ENCODE results near the gene TASOR2. TPM values are rescaled to one million over a fixed set of nuclear protein-coding genes. Genes with fewer than 3 reads are reported as not detected.

Gene TASOR2
- total RNA-seq, 1 donor from 2014 or later, result 62.6 TPM

GRCh38 chr10:5697342-5697741 lies 12.7 kb downstream of the TASOR2 start:
- Mint-ChIP-seq H3K9me3 (ENCODE audit: low read depth) (no peaks in the 10 kb centered on the region), H3K27ac (ENCODE audit: unreplicated experiment) (no peak overlapping the region), H3K36me3 (ENCODE audit: low read depth) (no peaks in the 10 kb centered on the region), H3K27me3 (ENCODE audit: low read depth) (no peaks in the 10 kb centered on the region), H3K4me3 (ENCODE audit: unreplicated experiment) (no peak overlapping the region), H3K4me1 (ENCODE audit: low read depth) (peaks cover 17% of the 10 kb centered on the region)
- TF ChIP-seq, protein P1, sequence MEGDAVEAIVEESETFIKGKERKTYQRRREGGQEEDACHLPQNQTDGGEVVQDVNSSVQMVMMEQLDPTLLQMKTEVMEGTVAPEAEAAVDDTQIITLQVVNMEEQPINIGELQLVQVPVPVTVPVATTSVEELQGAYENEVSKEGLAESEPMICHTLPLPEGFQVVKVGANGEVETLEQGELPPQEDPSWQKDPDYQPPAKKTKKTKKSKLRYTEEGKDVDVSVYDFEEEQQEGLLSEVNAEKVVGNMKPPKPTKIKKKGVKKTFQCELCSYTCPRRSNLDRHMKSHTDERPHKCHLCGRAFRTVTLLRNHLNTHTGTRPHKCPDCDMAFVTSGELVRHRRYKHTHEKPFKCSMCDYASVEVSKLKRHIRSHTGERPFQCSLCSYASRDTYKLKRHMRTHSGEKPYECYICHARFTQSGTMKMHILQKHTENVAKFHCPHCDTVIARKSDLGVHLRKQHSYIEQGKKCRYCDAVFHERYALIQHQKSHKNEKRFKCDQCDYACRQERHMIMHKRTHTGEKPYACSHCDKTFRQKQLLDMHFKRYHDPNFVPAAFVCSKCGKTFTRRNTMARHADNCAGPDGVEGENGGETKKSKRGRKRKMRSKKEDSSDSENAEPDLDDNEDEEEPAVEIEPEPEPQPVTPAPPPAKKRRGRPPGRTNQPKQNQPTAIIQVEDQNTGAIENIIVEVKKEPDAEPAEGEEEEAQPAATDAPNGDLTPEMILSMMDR (IDR thresholded peaks at IDR 0.05), result no peak
- no peak for DNase-seq (ENCODE audit: low spot score)

DNA sequence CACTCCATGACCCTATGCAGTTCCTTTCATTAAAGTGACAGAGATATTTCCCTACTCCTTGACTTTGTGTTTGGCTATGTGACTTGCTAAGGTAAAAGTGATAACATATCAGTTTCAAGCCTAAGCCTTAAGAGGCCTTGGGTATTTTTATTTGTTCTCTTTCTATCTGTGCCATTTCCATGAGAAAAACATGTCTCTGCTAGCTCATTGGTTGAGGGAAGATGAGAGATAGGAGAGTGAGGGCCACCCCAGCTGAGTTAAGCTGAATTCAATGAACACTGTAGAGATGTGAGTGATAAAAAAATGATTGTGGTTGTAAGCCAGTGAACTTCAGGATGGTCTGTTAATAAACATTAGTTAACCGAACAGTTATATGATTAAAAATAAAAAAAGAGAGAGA lies 13.4 kb downstream of the TASOR2 start:
- Mint-ChIP-seq H3K4me3 (ENCODE audit: unreplicated experiment) (no peak overlapping the region), H3K4me1 (ENCODE audit: low read depth) (peaks cover 13% of the 10 kb centered on the region), H3K36me3 (ENCODE audit: low read depth) (no peaks in the 10 kb centered on the region), H3K27me3 (ENCODE audit: low read depth) (no peaks in the 10 kb centered on the region), H3K9me3 (ENCODE audit: low read depth) (no peaks in the 10 kb centered on the region), H3K27ac (ENCODE audit: unreplicated experiment) (no peak overlapping the region)
- TF ChIP-seq, protein P1 (IDR thresholded peaks at IDR 0.05), result no peak
- no peak for DNase-seq (ENCODE audit: low spot score)

DNA sequence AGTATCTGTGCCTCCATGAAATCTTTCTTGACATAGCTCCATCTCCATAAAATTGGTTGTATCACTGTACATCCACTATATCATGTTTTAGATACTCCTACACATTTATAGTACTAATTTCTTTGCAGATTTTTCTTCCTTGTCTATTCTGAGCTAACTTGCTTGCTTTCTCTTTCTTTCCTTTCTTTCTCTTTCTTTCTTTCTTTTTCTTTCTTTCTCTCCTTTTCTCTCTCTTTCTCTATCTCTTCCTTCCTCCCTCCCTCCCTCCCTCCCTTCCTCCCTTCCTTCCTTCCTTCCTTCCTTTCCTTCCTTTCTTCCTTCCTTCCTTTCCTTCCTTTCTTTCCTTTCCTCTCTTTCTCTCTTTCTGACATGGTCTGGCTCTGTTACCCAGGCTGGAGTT lies 23.7 kb downstream of the TASOR2 start:
- Mint-ChIP-seq H3K4me3 (ENCODE audit: unreplicated experiment) (no peak overlapping the region), H3K27ac (ENCODE audit: unreplicated experiment) (no peak overlapping the region), H3K27me3 (ENCODE audit: low read depth) (no peaks in the 10 kb centered on the region), H3K36me3 (ENCODE audit: low read depth) (no peaks in the 10 kb centered on the region), H3K4me1 (ENCODE audit: low read depth) (peaks cover 29% of the 10 kb centered on the region), H3K9me3 (ENCODE audit: low read depth) (no peaks in the 10 kb centered on the region)
- no peak for DNase-seq (ENCODE audit: low spot score)
- TF ChIP-seq, protein P1 (IDR thresholded peaks at IDR 0.05), result no peak

DNA sequence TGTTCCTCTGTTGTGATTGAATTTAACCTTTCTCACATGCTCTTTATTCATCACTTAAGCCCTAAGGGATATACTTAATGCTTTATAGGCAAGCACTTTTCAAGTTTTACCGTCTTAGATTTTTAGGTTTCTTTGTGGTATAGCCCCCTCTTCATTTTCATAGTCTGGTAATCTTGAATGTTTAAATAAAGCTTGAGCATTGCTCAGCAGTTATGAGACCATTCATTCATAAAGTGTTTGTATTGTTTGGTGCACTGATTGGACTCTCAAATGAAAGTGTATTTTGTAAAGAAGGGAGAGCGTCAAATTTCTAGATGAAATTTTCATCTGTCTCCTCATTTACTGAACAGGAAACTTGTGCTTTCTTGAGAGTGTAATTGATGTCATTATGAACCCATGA lies 25.2 kb downstream of the TASOR2 start:
- no peaks in the 10 kb centered on the region for H3K27me3 Mint-ChIP-seq (ENCODE audit: low read depth)
- no peak overlapping the region for H3K27ac Mint-ChIP-seq (ENCODE audit: unreplicated experiment)
- TF ChIP-seq, protein P1 (IDR thresholded peaks at IDR 0.05), result no peak
- no peaks in the 10 kb centered on the region for H3K36me3 Mint-ChIP-seq (ENCODE audit: low read depth)
- no peak for DNase-seq (ENCODE audit: low spot score)
- peaks cover 24% of the 10 kb centered on the region for H3K4me1 Mint-ChIP-seq (ENCODE audit: low read depth)
- H3K4me3 Mint-ChIP-seq (ENCODE audit: unreplicated experiment), result no peak overlapping the region
- H3K9me3 Mint-ChIP-seq (ENCODE audit: low read depth), result no peaks in the 10 kb centered on the region

DNA sequence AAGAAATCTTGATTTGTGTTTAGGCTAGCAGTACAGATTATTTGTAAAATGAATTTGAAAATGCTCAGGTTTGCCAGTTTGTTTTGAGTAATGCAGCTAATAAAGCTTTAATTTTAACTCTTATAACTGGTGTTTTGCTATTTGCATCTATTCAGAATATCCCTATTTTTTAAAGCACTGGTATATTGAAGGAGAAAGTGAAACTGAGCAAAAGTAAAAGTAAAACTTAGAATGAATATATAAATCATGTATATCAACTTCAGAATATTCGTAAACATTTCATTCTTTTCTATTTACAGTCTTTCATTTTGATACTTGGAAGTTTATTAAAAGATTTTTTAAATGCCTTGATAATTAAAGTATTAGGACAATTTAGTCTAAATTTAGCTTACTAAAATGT lies 26.2 kb downstream of the TASOR2 start:
- no peak overlapping the region for H3K27ac Mint-ChIP-seq (ENCODE audit: unreplicated experiment)

More for the DNA sequence above, 26.2 kb downstream of the TASOR2 start:
- Mint-ChIP-seq H3K4me3 (ENCODE audit: unreplicated experiment) (no peak overlapping the region), H3K27me3 (ENCODE audit: low read depth) (no peaks in the 10 kb centered on the region), H3K36me3 (ENCODE audit: low read depth) (no peaks in the 10 kb centered on the region), H3K4me1 (ENCODE audit: low read depth) (peaks cover 17% of the 10 kb centered on the region), H3K9me3 (ENCODE audit: low read depth) (no peaks in the 10 kb centered on the region)
- TF ChIP-seq, protein P1 (IDR thresholded peaks at IDR 0.05), result no peak
- DNase-seq (ENCODE audit: low spot score), result no peak
